ENCODE measurements around the gene ANKS6. TPM values are rescaled to one million over a fixed set of nuclear protein-coding genes. Genes with fewer than 3 reads are reported as not detected.

ANKS6 gene
- total RNA-seq, 2 donors from 2014 or later, result 41.7 to 55.2 TPM

DNA sequence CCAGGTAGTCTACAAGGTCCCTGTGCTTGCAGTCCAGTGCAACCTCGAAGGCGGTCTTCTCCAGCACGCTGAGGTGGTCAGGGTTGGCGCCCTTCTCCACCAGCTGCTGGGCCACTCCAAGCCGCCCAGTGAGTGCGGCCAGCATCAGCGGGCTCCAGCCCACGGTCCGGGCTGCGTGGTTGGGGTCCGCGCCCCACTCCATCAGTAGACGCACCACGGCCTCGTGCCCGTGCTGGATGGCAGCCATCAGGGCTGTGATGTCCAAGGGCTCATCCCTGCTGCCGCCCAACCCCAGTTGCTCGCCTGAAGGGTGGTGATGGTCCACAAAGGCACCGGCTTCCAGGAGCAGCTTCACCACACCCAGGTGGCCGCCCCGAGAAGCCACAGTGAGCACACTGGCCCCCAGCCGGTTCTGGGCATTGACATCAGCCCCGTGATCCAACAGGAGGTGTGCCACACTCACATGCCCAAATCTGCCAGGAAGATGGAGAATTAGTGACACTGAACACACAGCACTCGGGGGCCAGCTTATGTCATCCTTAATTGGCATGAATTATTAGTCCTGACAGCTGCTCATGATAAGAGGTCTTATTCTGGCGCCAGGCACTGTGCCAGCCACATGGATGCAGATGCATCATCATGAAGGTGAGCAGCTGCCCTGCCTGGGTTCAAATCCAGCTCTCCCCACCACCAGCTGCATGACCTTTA, 6.1 kb downstream of the ANKS6 start:
- H3K4me3 ChIP-seq (ENCODE audit: low read length), result no peak overlapping the region
- Mint-ChIP-seq H3K9me3 (no peaks in the 10 kb centered on the region), H3K36me3 (ENCODE audit: low read depth) (peaks cover 43% of the 10 kb centered on the region), H3K27me3 (ENCODE audit: insufficient read depth) (peaks cover 14% of the 10 kb centered on the region), H3K4me3 (no peak overlapping the region), H3K27ac (no peak overlapping the region), H3K4me1 (peaks cover 33% of the 10 kb centered on the region)
- 95 to 96% methylated on average over 22 to 25 of the region's 25 CpGs for WGBS, 2 experiments (ENCODE audit: insufficient coverage in 1 of 2, insufficient read length in 1 of 2)
- H3K36me3 ChIP-seq (ENCODE audit: control insufficient read depth, insufficient read depth, low read length), result peaks cover 28% of the 10 kb centered on the region
- peaks cover 18% of the 10 kb centered on the region for H3K4me1 ChIP-seq (ENCODE audit: control insufficient read depth, insufficient read depth, low read length)
- H3K9ac ChIP-seq (ENCODE audit: extremely low read depth, low read length, poor library complexity, severe bottlenecking), result no peak overlapping the region
- peaks cover 15% of the 10 kb centered on the region for H3K27me3 ChIP-seq (ENCODE audit: control insufficient read depth, insufficient read depth, low read length, poor library complexity, severe bottlenecking)
- no peak for DNase-seq
- no peaks in the 10 kb centered on the region for H3K9me3 ChIP-seq (ENCODE audit: control insufficient read depth, low read length)
- no peak overlapping the region for H3K27ac ChIP-seq (ENCODE audit: low read depth, low read length)
- TF ChIP-seq, protein P1, sequence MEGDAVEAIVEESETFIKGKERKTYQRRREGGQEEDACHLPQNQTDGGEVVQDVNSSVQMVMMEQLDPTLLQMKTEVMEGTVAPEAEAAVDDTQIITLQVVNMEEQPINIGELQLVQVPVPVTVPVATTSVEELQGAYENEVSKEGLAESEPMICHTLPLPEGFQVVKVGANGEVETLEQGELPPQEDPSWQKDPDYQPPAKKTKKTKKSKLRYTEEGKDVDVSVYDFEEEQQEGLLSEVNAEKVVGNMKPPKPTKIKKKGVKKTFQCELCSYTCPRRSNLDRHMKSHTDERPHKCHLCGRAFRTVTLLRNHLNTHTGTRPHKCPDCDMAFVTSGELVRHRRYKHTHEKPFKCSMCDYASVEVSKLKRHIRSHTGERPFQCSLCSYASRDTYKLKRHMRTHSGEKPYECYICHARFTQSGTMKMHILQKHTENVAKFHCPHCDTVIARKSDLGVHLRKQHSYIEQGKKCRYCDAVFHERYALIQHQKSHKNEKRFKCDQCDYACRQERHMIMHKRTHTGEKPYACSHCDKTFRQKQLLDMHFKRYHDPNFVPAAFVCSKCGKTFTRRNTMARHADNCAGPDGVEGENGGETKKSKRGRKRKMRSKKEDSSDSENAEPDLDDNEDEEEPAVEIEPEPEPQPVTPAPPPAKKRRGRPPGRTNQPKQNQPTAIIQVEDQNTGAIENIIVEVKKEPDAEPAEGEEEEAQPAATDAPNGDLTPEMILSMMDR (conservative IDR thresholded peaks at IDR 0.05), result no peak

GRCh38 chr9:98789483-98790133, 6.7 kb downstream of the ANKS6 start:
- H3K27me3 Mint-ChIP-seq (ENCODE audit: insufficient read depth), result peaks cover 8% of the 10 kb centered on the region
- H3K27me3 ChIP-seq (ENCODE audit: control insufficient read depth, insufficient read depth, low read length, poor library complexity, severe bottlenecking), result peaks cover 9% of the 10 kb centered on the region
- peaks cover 18% of the 10 kb centered on the region for H3K4me1 ChIP-seq (ENCODE audit: control insufficient read depth, insufficient read depth, low read length)
- no peak overlapping the region for H3K9ac ChIP-seq (ENCODE audit: extremely low read depth, low read length, poor library complexity, severe bottlenecking)
- no peaks in the 10 kb centered on the region for H3K9me3 ChIP-seq (ENCODE audit: control insufficient read depth, low read length)
- 95 to 98% methylated on average over 5 of the region's 5 CpGs for WGBS, 2 experiments (ENCODE audit: insufficient coverage in 1 of 2, insufficient read length in 1 of 2)
- peaks cover 28% of the 10 kb centered on the region for H3K36me3 ChIP-seq (ENCODE audit: control insufficient read depth, insufficient read depth, low read length)
- peaks cover 26% of the 10 kb centered on the region for H3K4me1 Mint-ChIP-seq
- H3K36me3 Mint-ChIP-seq (ENCODE audit: low read depth), result peaks cover 43% of the 10 kb centered on the region
- TF ChIP-seq, protein P1 (conservative IDR thresholded peaks at IDR 0.05), result no peak
- no peak overlapping the region for H3K27ac ChIP-seq (ENCODE audit: low read depth, low read length)
- H3K4me3 ChIP-seq (ENCODE audit: low read length), result no peak overlapping the region
- no peak overlapping the region for H3K27ac Mint-ChIP-seq
- H3K9me3 Mint-ChIP-seq, result no peaks in the 10 kb centered on the region
- H3K4me3 Mint-ChIP-seq, result no peak overlapping the region
- DNase-seq, result no peak

- no peaks in the 10 kb centered on the region for H3K27me3 Mint-ChIP-seq (ENCODE audit: insufficient read depth)
- Histone ChIP-seq H3K9ac (ENCODE audit: extremely low read depth, low read length, poor library complexity, severe bottlenecking) (no peak overlapping the region), H3K4me1 (ENCODE audit: control insufficient read depth, insufficient read depth, low read length) (peaks cover 14% of the 10 kb centered on the region), H3K9me3 (ENCODE audit: control insufficient read depth, low read length) (no peaks in the 10 kb centered on the region), H3K27me3 (ENCODE audit: control insufficient read depth, insufficient read depth, low read length, poor library complexity, severe bottlenecking) (no peaks in the 10 kb centered on the region), H3K4me3 (ENCODE audit: low read length) (no peak overlapping the region), H3K36me3 (ENCODE audit: control insufficient read depth, insufficient read depth, low read length) (peaks cover 40% of the 10 kb centered on the region), H3K27ac (ENCODE audit: low read depth, low read length) (no peak overlapping the region)
- no peaks in the 10 kb centered on the region for H3K9me3 Mint-ChIP-seq
- 92 to 97% methylated on average over 12 of the region's 12 CpGs for WGBS, 2 experiments (ENCODE audit: insufficient coverage in 1 of 2, insufficient read length in 1 of 2)
- peaks cover 46% of the 10 kb centered on the region for H3K36me3 Mint-ChIP-seq (ENCODE audit: low read depth)
- TF ChIP-seq, protein P1 (conservative IDR thresholded peaks at IDR 0.05), result no peak
- no peak overlapping the region for H3K27ac Mint-ChIP-seq
- DNase-seq, result no peak
- peaks cover 20% of the 10 kb centered on the region for H3K4me1 Mint-ChIP-seq
- no peak overlapping the region for H3K4me3 Mint-ChIP-seq
Measured at GRCh38 chr9:98787766-98788335, 8.5 kb downstream of the ANKS6 start.
